CD4-positive, alpha-beta memory T cell (primary cell): Measurements from ENCODE around the gene CCDC68. TPM values are rescaled to one million over a fixed set of nuclear protein-coding genes. Genes with fewer than 3 reads are reported as not detected.

Experiments
- CTCF ChIA-PET: fragments of 350-600 bp; sonication (Branson Sonifier 250); formaldehyde crosslinking; loops from one replicate; lab custom pipeline; 2021; ENCODE audit warnings: inconsistent platforms; ENCODE audit not compliant: partially characterized antibody; lab: Charles Lee
- POLR2A ChIA-PET: fragments of 350-600 bp; sonication (Branson Sonifier 250); formaldehyde crosslinking; loops from one replicate; lab custom pipeline; 2021; ENCODE audit not compliant: partially characterized antibody; lab: Charles Lee
- DNase-seq, 5 donors: peaks; one replicate each; pipeline versions ENCODE4 v3.0.0 to v3.0.0-alpha.2; 2020 to 2022; ENCODE audit warnings: mixed read lengths in 1 of 5
- H3K27ac ChIP-seq: one replicate; pipeline ENCODE4 v1.7.0; 2013; ENCODE audit warnings: low read depth, low read length
- H3K27me3 ChIP-seq: 2 replicates; pipeline ENCODE4 v1.7.0; 2013; ENCODE audit warnings: mild to moderate bottlenecking, low read length, moderate library complexity; ENCODE audit not compliant: insufficient read depth
- H3K36me3 ChIP-seq: 2 replicates; pipeline ENCODE4 v1.7.0; 2013; ENCODE audit warnings: mild to moderate bottlenecking, low read length, moderate library complexity; ENCODE audit not compliant: insufficient read depth
- H3K4me1 ChIP-seq: 2 replicates; pipeline ENCODE4 v1.7.0; 2013; ENCODE audit warnings: mild to moderate bottlenecking, low read length, moderate library complexity; ENCODE audit not compliant: insufficient read depth
- H3K4me3 ChIP-seq, 2 donors: one replicate each; pipeline ENCODE4 v1.7.0; 2013; ENCODE audit warnings: low read length in 2 of 2, mild to moderate bottlenecking in 1 of 2
- H3K9me3 ChIP-seq, 2 donors: one replicate each; pipeline ENCODE4 v1.7.0; 2013; ENCODE audit warnings: low read length in 2 of 2, control low read depth in 1 of 2; ENCODE audit not compliant: control insufficient read depth in 1 of 2
- H3K27ac Mint-ChIP-seq, 7 donors: one replicate each; pipeline ENCODE4 v1.8.0; 2020 to 2021; ENCODE audit warnings: mixed read lengths in 7 of 7, mild to moderate bottlenecking in 6 of 7, inconsistent platforms in 3 of 7, moderate library complexity in 3 of 7
- H3K27me3 Mint-ChIP-seq, 2 donors: one replicate each; pipeline ENCODE4 v1.8.0; 2020 to 2021; ENCODE audit warnings: mixed read lengths in 2 of 2
- H3K36me3 Mint-ChIP-seq, 2 donors: one replicate each; pipeline ENCODE4 v1.8.0; 2020 to 2021; ENCODE audit warnings: mixed read lengths in 2 of 2, inconsistent platforms in 1 of 2, mild to moderate bottlenecking in 1 of 2
- H3K4me1 Mint-ChIP-seq, 4 donors: one replicate each; pipeline ENCODE4 v1.8.0; 2020 to 2021; ENCODE audit warnings: mixed read lengths in 4 of 4, mild to moderate bottlenecking in 1 of 4
- H3K4me3 Mint-ChIP-seq, 8 donors: one replicate each; pipeline ENCODE4 v1.8.0; 2020 to 2021; ENCODE audit warnings: mixed read lengths in 8 of 8, mild to moderate bottlenecking in 7 of 8, moderate library complexity in 6 of 8, inconsistent platforms in 3 of 8
- H3K9me3 Mint-ChIP-seq, 8 donors: one replicate each; pipeline ENCODE4 v1.8.0; 2020 to 2021; ENCODE audit warnings: mixed read lengths in 8 of 8, mild to moderate bottlenecking in 5 of 8, inconsistent platforms in 3 of 8, moderate library complexity in 1 of 8
- intact Hi-C: fragments of 100-400 bp; cut with micrococcal nuclease; formaldehyde crosslinking; loops from one replicate; pipeline ENCODE4 v1.15.1; 2023
- polyA plus RNA-seq, 2 donors: library from polyadenylated mRNA; unstranded; fragments of 300-500 nt; fragmentation: Illumina TruSeq; gene quantifications; one replicate each; pipeline ENCODE4 v1.2.3, GENCODE V29; 2021
- total RNA-seq, 2 experiments: library from RNA; stranded (reverse); gene quantifications; one replicate each; pipeline ENCODE4 v1.2.3, GENCODE V29; 2021

CCDC68 gene
- total and polyA plus RNA-seq, 4 experiments from 2014 or later: 0.33 TPM; not detected in 3

DNA sequence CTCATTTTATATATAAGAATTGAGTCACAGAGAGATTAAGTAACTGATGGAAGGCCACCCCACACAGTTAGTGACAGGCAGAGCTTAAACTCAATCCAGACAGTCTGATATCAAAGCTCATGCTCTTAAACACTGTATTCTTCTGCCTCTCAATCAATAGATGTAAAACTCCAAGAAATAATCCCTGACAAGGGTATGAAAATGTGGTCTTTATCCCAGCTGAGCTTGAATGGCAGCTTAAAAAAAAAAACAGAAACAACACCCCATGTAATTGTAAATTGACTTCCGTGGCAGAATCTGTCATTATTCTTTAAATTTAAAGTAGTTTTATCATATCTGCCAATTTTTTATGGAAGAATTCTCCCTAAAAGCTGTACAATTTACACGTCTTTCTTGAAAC lies 70.9 kb downstream of the CCDC68 start:
- intact Hi-C loops: no loop called here
- H3K27ac Mint-ChIP-seq: no peak overlapping the region
- POLR2A ChIA-PET: no interaction called here

DNA sequence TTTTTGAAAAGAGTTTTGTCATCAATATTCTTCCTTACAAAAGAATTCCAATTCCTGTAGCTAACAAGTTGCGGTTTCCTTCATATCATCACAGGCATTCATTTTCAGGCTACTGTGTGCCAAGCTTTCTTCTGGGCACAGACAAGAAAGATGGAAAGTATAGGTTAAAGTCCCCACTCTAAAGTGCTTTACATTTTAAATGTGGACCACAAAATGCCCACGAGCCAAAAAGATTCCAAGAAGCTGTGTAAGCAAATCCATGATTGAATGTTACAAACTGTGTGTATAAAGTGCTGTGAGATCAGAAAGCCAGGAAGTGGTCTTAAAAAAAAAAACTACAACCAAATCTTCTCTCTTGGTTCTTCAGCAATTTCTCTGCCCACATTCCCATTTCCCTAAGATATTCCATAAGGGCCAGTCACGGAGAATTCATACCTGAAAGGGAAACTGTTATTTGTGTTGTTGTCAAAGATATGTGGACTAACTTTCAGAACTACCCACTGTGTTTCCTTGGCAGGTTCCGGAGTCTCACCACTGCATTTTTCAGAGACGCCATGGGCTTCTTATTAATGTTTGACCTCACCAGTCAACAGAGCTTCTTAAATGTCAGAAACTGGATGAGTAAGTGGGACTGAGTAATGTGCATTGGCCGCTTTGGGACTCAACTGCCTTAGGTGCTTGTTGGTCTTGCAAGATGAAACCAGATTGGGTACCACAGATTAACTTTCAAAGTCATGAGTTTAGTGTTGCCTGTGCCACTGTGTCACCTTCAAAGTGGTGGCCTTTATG lies 75.3 kb downstream of the CCDC68 start:
- Histone ChIP-seq H3K4me1 (no peaks in the 10 kb centered on the region), H3K4me3 (no peak overlapping the region), H3K9me3 (no peaks in the 10 kb centered on the region), H3K27ac (no peak overlapping the region), H3K36me3 (no peaks in the 10 kb centered on the region), H3K27me3 (no peaks in the 10 kb centered on the region)
- peaks cover 16 to 29% of the 10 kb centered on the region in 2 donors for H3K36me3 Mint-ChIP-seq
- peaks cover 0 to 1% (median 0%) of the 10 kb centered on the region in 8 donors for H3K9me3 Mint-ChIP-seq
- H3K27me3 Mint-ChIP-seq: no peaks in the 10 kb centered on the region
- intact Hi-C loops: no loop called here
- CTCF ChIA-PET: no interaction called here
- no peak for DNase-seq
- H3K27ac Mint-ChIP-seq: no peak overlapping the region
- H3K4me1 Mint-ChIP-seq: peaks cover 0 to 2% (median 0%) of the 10 kb centered on the region in 4 donors
- POLR2A ChIA-PET: no interaction called here
- H3K4me3 Mint-ChIP-seq: no peak overlapping the region

More for the DNA sequence above, 70.9 kb downstream of the CCDC68 start:
- H3K4me3 ChIP-seq: no peak overlapping the region
- Mint-ChIP-seq H3K9me3 (peaks cover 0 to 2% (median 0%) of the 10 kb centered on the region in 8 donors), H3K4me3 (no peak overlapping the region), H3K27me3 (no peaks in the 10 kb centered on the region), H3K36me3 (peaks cover 7 to 21% of the 10 kb centered on the region in 2 donors), H3K4me1 (peaks cover 0 to 2% (median 0%) of the 10 kb centered on the region in 4 donors)
- DNase-seq: no peak
- H3K4me1 ChIP-seq: no peaks in the 10 kb centered on the region
- H3K36me3 ChIP-seq: no peaks in the 10 kb centered on the region
- no peaks in the 10 kb centered on the region for H3K9me3 ChIP-seq
- H3K27me3 ChIP-seq: no peaks in the 10 kb centered on the region
- no peak overlapping the region for H3K27ac ChIP-seq
- CTCF ChIA-PET: no interaction called here

DNA sequence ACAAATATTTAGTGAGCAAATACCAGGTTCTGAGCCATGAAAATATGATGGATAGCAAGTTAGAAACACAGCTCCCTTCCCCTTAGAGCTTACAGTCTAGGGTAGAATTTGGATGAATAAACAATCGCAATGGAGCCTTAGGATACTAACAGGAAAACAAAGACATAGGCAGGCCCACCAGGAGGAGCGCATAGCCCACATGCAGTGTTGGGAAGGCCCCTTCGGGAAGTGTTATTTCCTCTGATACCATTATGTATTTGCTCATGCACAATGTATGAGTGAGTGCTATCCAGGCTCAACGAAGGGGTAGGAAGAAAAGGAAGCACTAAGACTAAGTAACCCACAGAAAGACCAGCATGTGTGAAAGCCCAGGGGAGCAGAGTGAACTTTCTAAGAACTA lies 76.9 kb downstream of the CCDC68 start:
- Mint-ChIP-seq H3K9me3 (peaks cover 0 to 1% (median 0%) of the 10 kb centered on the region in 8 donors), H3K4me3 (no peak overlapping the region), H3K27me3 (no peaks in the 10 kb centered on the region), H3K36me3 (peaks cover 16 to 26% of the 10 kb centered on the region in 2 donors), H3K27ac (peak overlapping the region in 1 of 7 donors; percentile 1), H3K4me1 (peaks cover 0 to 2% (median 0%) of the 10 kb centered on the region in 4 donors)
- POLR2A ChIA-PET: no interaction called here
- Histone ChIP-seq H3K27me3 (no peaks in the 10 kb centered on the region), H3K36me3 (no peaks in the 10 kb centered on the region), H3K9me3 (no peaks in the 10 kb centered on the region), H3K27ac (no peak overlapping the region), H3K4me1 (no peaks in the 10 kb centered on the region), H3K4me3 (no peak overlapping the region)
- CTCF ChIA-PET: no interaction called here
- intact Hi-C loops: no loop called here
- no peak for DNase-seq

DNA sequence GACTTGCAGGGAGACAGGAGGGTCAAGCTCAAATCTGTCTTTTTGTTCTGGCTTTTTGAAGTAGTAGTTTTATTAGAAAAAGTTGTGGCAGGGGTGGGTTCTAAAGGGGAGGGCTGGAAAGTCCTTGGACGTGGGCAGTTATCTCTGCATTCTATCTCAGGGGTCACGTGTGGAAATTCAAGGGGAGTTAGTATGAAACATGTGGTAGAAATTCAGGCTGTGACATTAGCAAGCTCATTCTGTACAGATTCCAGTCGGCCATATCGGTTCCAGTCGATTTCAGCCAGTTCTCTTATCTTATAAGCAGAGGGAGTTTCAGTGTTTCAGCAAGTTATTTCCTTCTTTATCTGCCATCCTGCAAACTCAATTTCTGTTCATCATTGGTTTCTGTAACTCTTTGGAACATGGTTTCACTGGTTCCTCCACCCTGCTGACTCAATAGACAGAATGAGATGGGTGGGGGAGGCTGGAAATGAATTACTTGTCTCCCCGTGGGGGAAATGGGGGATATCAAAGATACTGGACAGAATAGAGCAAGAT lies 78.0 kb downstream of the CCDC68 start:
- H3K9me3 ChIP-seq: no peaks in the 10 kb centered on the region
- H3K27me3 ChIP-seq: no peaks in the 10 kb centered on the region
- no peak overlapping the region for H3K4me3 ChIP-seq
- intact Hi-C loops: no loop called here
- DNase-seq: no peak
- H3K27ac ChIP-seq: no peak overlapping the region
- Mint-ChIP-seq H3K27me3 (no peaks in the 10 kb centered on the region), H3K36me3 (peaks cover 16 to 26% of the 10 kb centered on the region in 2 donors), H3K27ac (no peak overlapping the region), H3K9me3 (peaks cover 0 to 1% (median 0%) of the 10 kb centered on the region in 8 donors), H3K4me3 (no peak overlapping the region), H3K4me1 (peaks cover 0 to 2% (median 0%) of the 10 kb centered on the region in 4 donors)
- no peaks in the 10 kb centered on the region for H3K4me1 ChIP-seq
- ChIA-PET POLR2A (no interaction called here), CTCF (no interaction called here)
- H3K36me3 ChIP-seq: no peaks in the 10 kb centered on the region

DNA sequence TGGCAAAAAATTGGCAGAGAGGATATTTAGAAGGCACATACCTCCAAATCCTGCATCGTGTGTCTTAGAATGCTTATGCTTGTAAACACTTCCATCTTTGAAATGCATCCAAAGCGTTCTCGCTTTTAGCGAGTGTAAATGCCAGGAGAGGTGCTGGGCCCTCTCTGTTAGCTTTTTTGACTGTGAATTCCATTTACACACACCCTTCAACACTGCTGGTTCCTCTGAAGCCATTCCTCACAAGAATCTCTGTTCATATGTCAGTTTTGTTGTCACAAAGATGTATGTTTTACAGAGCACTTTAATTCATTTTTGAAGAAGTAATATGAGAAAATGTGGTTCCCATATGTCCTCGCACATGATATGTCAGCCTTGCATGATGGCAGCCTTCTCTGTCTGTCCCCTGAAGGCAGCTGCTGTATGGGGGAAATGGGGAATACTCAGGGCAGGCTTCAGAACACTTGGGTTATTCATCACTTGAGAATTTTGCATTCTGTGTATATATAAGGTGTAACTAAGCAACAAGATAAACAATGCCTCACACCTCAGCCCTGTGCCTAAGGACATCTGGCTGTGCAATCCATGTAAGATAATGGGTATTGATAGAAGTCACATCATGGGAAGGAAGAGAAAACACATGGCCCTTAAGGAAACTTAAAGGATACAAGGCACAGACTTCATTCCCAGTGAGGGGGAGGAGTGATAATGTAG lies 78.7 kb downstream of the CCDC68 start:
- Histone ChIP-seq H3K27ac (no peak overlapping the region), H3K4me1 (no peaks in the 10 kb centered on the region), H3K9me3 (no peaks in the 10 kb centered on the region), H3K27me3 (no peaks in the 10 kb centered on the region), H3K36me3 (no peaks in the 10 kb centered on the region), H3K4me3 (no peak overlapping the region)
- no peaks in the 10 kb centered on the region for H3K27me3 Mint-ChIP-seq
- no peak overlapping the region for H3K4me3 Mint-ChIP-seq
- H3K9me3 Mint-ChIP-seq: peaks cover 0 to 3% (median 0%) of the 10 kb centered on the region in 8 donors
- H3K36me3 Mint-ChIP-seq: peaks cover 16 to 24% of the 10 kb centered on the region in 2 donors
- ChIA-PET CTCF (no interaction called here), POLR2A (no interaction called here)
- DNase-seq: no peak
- H3K4me1 Mint-ChIP-seq: no peaks in the 10 kb centered on the region
- no peak overlapping the region for H3K27ac Mint-ChIP-seq
- intact Hi-C loops: no loop called here

DNA sequence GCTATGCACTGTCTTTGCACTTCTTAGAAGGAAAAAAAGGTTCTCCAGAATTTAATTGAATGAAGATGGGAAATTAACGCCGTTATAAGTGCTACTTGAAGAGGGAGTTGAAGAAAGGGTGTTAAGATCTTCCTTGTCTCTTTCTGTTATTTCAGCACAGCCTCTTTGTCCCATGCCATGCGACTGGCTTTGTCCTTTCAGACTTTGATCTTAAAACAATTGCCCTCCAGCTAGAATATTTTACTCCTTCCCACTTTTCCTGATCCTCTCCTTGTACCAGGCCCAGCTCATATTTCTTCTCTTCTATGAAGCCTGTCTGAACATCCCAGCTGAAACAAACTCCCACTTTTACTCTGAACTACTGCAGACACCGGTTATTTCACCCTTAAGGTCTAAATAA lies 79.6 kb downstream of the CCDC68 start:
- Histone ChIP-seq H3K9me3 (no peaks in the 10 kb centered on the region), H3K4me3 (no peak overlapping the region), H3K36me3 (no peaks in the 10 kb centered on the region), H3K4me1 (no peaks in the 10 kb centered on the region), H3K27me3 (no peaks in the 10 kb centered on the region), H3K27ac (no peak overlapping the region)
- Mint-ChIP-seq H3K4me3 (no peak overlapping the region), H3K4me1 (no peaks in the 10 kb centered on the region), H3K9me3 (peaks cover 0 to 3% (median 0%) of the 10 kb centered on the region in 8 donors), H3K36me3 (peaks cover 16 to 18% of the 10 kb centered on the region in 2 donors), H3K27me3 (no peaks in the 10 kb centered on the region), H3K27ac (peak overlapping the region in 2 of 7 donors; percentile 5)
- no peak for DNase-seq
- CTCF ChIA-PET: no interaction called here
- intact Hi-C loops: no loop called here
- POLR2A ChIA-PET: no interaction called here

DNA sequence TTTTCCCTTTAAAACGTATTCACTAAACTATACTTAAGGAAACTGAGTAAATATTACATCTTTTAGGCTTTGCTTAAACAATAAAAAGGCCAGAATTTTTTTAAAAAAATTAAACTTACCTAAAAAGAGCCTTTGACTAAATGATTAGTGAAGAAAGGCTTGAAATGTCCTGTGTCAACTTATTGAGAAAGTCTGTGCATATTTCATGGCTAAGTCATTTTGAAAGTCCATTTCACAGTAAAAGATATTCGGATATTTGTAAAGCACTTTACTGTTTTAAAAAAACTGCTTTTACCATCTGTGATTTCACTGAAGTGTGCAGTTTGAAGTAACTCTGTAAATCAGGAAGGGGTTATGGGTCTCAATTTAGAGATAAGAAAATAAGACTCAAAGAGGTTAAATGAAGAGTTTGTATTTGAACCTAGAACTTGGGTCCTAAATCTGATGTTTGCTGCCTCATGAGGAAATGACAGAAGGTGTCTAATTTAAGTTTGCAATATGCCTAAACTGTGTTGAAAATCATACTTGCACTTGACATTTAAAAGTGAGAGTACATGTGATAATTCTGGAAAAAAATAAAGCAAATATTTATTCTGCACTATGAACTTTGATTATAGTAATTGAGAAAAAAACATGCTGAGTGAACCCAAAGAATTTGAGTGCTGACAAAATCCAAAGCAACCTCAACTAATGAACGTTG lies 80.5 kb downstream of the CCDC68 start:
- ChIA-PET POLR2A (no interaction called here), CTCF (interaction anchor here (0.5 kb wide), 1 partner anchor 44 kb away, joined by 3 read pairs; no protein-coding TSS in a partner anchor)
- no peak overlapping the region for H3K4me3 Mint-ChIP-seq
- H3K27me3 Mint-ChIP-seq: no peaks in the 10 kb centered on the region
- peaks cover 0 to 3% (median 0%) of the 10 kb centered on the region in 8 donors for H3K9me3 Mint-ChIP-seq
- H3K4me1 Mint-ChIP-seq: no peaks in the 10 kb centered on the region
- Histone ChIP-seq H3K27ac (no peak overlapping the region), H3K27me3 (no peaks in the 10 kb centered on the region), H3K4me3 (no peak overlapping the region), H3K9me3 (no peaks in the 10 kb centered on the region), H3K4me1 (no peaks in the 10 kb centered on the region), H3K36me3 (no peaks in the 10 kb centered on the region)
- no peak for DNase-seq
- H3K36me3 Mint-ChIP-seq: peaks cover 14 to 16% of the 10 kb centered on the region in 2 donors
- intact Hi-C loops: no loop called here
- H3K27ac Mint-ChIP-seq: no peak overlapping the region
